ENCODE data around the gene CENPM.

Gene CENPM

GRCh38 chr22:41892721-41893120, 54.2 kb downstream of the CENPM start:
- DNase-seq = no peak

DNA sequence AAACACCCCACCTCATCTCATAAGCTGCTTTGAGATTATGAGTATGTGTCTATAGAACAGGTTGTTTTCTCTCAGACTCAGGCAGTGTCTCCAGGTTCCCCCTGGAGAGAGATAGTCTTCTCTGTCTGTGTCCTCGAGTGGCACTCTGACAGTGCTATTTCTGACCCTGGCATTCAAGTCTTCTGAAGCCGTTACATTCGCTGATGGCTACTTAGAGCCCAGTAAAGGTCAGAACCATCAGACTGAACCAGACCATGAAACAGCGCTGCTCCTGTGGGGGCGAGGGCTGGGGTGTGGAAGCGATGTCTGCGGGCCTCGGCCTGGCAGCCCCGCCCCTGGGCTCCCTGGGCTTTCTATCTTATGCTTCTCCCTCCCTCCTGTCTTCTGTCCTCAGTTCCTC, 55.5 kb downstream of the CENPM start:
- no peak for DNase-seq

Measured in NCI-H1417 treated with DMSO at 0.1 percent for 48 hours (cell line).